ENCODE measurements around the gene CAMK4. TPM values are rescaled to one million over a fixed set of nuclear protein-coding genes. Genes with fewer than 3 reads are reported as not detected.

The CAMK4 gene
- total RNA-seq, 1 experiment from 2014 or later: not detected

DNA sequence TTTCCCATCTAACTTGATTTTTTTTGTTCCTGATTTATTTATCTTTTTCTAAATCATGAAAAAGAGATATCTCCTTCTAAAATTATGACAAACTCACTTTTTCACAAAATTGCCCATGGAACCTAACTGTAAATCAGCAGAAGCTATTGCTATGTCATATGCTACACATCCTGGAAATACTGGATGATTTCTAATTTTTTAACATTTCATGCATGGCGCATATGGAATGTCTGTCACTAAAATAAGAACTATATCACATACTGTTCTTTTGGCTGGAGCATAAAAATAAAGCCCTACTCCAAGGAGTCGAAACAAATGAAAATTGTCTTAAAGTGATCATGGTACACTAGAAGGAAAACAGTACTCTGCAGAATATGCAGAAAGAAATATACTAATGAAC lies 60.6 kb downstream of the CAMK4 start:
- H3K9me3 ChIP-seq (ENCODE audit: insufficient read depth, low read depth): no peaks in the 10 kb centered on the region
- H3K9me2 ChIP-seq (ENCODE audit: insufficient read depth): no peaks in the 10 kb centered on the region
- no peaks in the 10 kb centered on the region for H3F3A ChIP-seq (ENCODE audit: insufficient read depth, low read depth)
- no peaks in the 10 kb centered on the region for H3K4me1 ChIP-seq (replicated peaks; ENCODE audit: insufficient read depth)
- no peaks in the 10 kb centered on the region for H4K20me1 ChIP-seq (ENCODE audit: insufficient read depth)
- no TSS peak for BruUV-seq (replicated peaks)
- no peaks in the 10 kb centered on the region for H3K36me3 ChIP-seq (ENCODE audit: low read depth)
- H3K79me2 ChIP-seq (ENCODE audit: low read depth): no peaks in the 10 kb centered on the region
- no peak for DNase-seq
- POLR2A ChIA-PET (ENCODE audit: unreplicated experiment): no interaction called here
- no peaks in the 10 kb centered on the region for H3K27me3 ChIP-seq (ENCODE audit: insufficient read depth, low read depth)
- H2AFZ ChIP-seq: no peak overlapping the region
- TF ChIP-seq, protein P1, sequence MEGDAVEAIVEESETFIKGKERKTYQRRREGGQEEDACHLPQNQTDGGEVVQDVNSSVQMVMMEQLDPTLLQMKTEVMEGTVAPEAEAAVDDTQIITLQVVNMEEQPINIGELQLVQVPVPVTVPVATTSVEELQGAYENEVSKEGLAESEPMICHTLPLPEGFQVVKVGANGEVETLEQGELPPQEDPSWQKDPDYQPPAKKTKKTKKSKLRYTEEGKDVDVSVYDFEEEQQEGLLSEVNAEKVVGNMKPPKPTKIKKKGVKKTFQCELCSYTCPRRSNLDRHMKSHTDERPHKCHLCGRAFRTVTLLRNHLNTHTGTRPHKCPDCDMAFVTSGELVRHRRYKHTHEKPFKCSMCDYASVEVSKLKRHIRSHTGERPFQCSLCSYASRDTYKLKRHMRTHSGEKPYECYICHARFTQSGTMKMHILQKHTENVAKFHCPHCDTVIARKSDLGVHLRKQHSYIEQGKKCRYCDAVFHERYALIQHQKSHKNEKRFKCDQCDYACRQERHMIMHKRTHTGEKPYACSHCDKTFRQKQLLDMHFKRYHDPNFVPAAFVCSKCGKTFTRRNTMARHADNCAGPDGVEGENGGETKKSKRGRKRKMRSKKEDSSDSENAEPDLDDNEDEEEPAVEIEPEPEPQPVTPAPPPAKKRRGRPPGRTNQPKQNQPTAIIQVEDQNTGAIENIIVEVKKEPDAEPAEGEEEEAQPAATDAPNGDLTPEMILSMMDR (conservative IDR thresholded peaks at IDR 0.05): no peak
- TF ChIP-seq EZH2 (IDR thresholded peaks at IDR 0.05; ENCODE audit: low read depth): no peak
- no peak overlapping the region for H3K4me2 ChIP-seq
- no peak overlapping the region for H3K27ac ChIP-seq
- CTCF ChIA-PET: no interaction called here
- no peak overlapping the region for H3K4me3 ChIP-seq
- intact Hi-C loops (cut with micrococcal nuclease; ENCODE audit: unreplicated experiment): loop anchor here (5.0 kb wide), 1 partner anchor 528 kb away; no protein-coding TSS in a partner anchor

DNA sequence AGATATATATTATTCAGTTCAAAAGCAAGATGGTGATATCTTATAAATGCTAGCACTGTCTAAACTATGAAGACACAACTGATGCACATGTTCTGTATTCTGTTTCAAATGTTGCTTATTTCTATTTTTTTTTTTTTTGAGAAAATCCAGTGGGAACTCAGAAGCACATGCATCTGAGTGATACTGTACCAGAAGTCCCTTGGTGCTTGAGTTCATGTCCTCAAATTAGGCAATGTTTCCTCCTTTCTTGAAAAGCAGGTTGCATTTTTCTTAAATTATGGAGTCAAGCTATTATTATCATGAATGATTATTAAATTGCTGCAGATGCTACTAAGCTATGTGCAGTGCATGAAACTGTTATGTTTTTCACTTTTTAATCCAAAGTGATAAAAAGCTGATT lies 70.4 kb downstream of the CAMK4 start:
- no peaks in the 10 kb centered on the region for H3K27me3 ChIP-seq (ENCODE audit: insufficient read depth, low read depth)
- POLR2A ChIA-PET (ENCODE audit: unreplicated experiment): no interaction called here
- H3K27ac ChIP-seq: no peak overlapping the region
- no peaks in the 10 kb centered on the region for H3K36me3 ChIP-seq (ENCODE audit: low read depth)
- no peaks in the 10 kb centered on the region for H3K9me2 ChIP-seq (ENCODE audit: insufficient read depth)
- TF ChIP-seq, protein P1 (conservative IDR thresholded peaks at IDR 0.05): no peak
- no peak for TF ChIP-seq EZH2 (IDR thresholded peaks at IDR 0.05; ENCODE audit: low read depth)
- no peak overlapping the region for H3K4me3 ChIP-seq
- intact Hi-C loops (cut with micrococcal nuclease; ENCODE audit: unreplicated experiment): no loop called here
- H4K20me1 ChIP-seq (ENCODE audit: insufficient read depth): no peaks in the 10 kb centered on the region
- H2AFZ ChIP-seq: no peak overlapping the region
- no peaks in the 10 kb centered on the region for H3K79me2 ChIP-seq (ENCODE audit: low read depth)
- H3K9me3 ChIP-seq (ENCODE audit: insufficient read depth, low read depth): no peaks in the 10 kb centered on the region
- H3F3A ChIP-seq (ENCODE audit: insufficient read depth, low read depth): no peaks in the 10 kb centered on the region
- BruUV-seq (replicated peaks): no TSS peak
- no peaks in the 10 kb centered on the region for H3K4me1 ChIP-seq (replicated peaks; ENCODE audit: insufficient read depth)
- H3K4me2 ChIP-seq: no peak overlapping the region
- CTCF ChIA-PET: no interaction called here
- DNase-seq: no peak

DNA sequence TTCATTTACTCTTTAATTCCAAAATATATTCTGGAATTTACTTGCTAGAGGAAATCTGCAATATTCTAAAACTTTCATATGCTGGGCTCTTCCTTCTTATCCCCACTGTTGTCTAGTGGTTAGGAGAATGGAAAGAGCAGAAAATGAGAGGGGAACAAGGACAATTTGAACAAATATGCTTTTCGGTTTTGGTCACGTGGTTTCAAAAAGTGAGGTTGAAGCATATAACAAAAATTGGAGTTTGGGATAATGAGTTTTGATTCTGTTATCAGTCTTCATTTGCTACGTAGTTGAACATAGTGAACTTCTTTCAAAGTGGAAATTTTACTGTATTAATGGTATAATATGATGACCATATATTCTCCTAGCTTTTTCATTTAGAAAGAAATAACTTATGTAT lies 71.5 kb downstream of the CAMK4 start:
- Histone ChIP-seq H3K4me3 (no peak overlapping the region), H3K4me1 (replicated peaks; ENCODE audit: insufficient read depth) (no peaks in the 10 kb centered on the region), H3K4me2 (no peak overlapping the region), H3K79me2 (ENCODE audit: low read depth) (no peaks in the 10 kb centered on the region), H3K9me2 (ENCODE audit: insufficient read depth) (no peaks in the 10 kb centered on the region), H3K27me3 (ENCODE audit: insufficient read depth, low read depth) (no peaks in the 10 kb centered on the region), H3K9me3 (ENCODE audit: insufficient read depth, low read depth) (no peaks in the 10 kb centered on the region), H3F3A (ENCODE audit: insufficient read depth, low read depth) (no peaks in the 10 kb centered on the region), H4K20me1 (ENCODE audit: insufficient read depth) (no peaks in the 10 kb centered on the region), H3K27ac (no peak overlapping the region), H2AFZ (no peak overlapping the region), H3K36me3 (ENCODE audit: low read depth) (no peaks in the 10 kb centered on the region)
- no peak for DNase-seq
- CTCF ChIA-PET: no interaction called here
- TF ChIP-seq, protein P1 (conservative IDR thresholded peaks at IDR 0.05): no peak
- no peak for TF ChIP-seq EZH2 (IDR thresholded peaks at IDR 0.05; ENCODE audit: low read depth)
- intact Hi-C loops (cut with micrococcal nuclease; ENCODE audit: unreplicated experiment): no loop called here
- no TSS peak for BruUV-seq (replicated peaks)
- POLR2A ChIA-PET (ENCODE audit: unreplicated experiment): no interaction called here

All from PC-9 (cell line).